Activated naive CD8-positive, alpha-beta T cell (primary cell): ENCODE results near the gene FAM187B.

Experiments
- H3K27ac Mint-ChIP-seq: one replicate; pipeline ENCODE4 v1.8.0; 2021; ENCODE audit warnings: mixed read lengths
- H3K27me3 Mint-ChIP-seq: one replicate; pipeline ENCODE4 v1.8.0; 2021; ENCODE audit warnings: mixed read lengths
- H3K36me3 Mint-ChIP-seq: one replicate; pipeline ENCODE4 v1.8.0; 2021; ENCODE audit warnings: mixed read lengths
- H3K4me1 Mint-ChIP-seq: one replicate; pipeline ENCODE4 v1.8.0; 2021; ENCODE audit warnings: low read depth, mixed read lengths
- H3K4me3 Mint-ChIP-seq: one replicate; pipeline ENCODE4 v1.8.0; 2021; ENCODE audit warnings: mild to moderate bottlenecking, mixed read lengths
- H3K9me3 Mint-ChIP-seq: one replicate; pipeline ENCODE4 v1.8.0; 2021; ENCODE audit warnings: low read depth, mixed read lengths

FAM187B gene

DNA sequence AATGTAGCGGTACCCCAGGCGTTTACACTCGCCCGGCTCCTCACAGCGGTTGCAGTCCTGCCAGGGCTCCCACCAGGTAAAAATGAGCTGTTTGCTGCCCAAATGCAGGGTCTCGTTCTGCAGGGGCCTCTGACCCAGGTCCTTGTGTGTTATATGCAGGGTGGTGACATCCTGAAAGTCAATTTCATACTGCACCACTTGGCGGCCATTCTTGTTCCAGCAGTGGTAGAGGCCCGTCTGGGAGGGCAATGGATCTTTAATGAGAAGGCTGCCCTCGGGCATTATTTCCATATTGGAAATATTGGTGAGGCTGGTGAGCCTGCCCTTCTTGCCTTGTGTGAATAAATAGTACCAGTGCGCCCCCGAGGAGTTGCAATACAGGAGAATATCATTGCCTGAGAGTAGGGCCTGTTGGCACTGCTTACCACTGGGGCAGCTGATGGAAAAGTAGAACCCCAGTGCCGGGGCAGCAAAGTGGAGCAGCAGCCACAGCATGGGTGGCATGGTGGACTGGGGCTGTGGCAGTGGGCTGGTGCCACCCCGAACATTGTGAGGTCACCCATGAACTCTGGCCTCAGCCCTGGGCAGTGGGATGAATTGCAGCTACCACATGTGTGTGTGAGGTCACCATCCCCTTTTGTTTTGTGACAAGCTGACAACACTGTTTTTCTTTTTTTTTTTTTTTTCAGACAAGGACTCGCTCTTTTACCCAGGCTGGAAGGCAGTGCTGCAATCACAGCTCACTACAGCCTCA is at the start of gene FAM187B:
FAM187B (minus strand) TSS at position 563 of the 754 bp plus-strand sequence; CDS start at position 504, 59 bp downstream.
- H3K9me3 Mint-ChIP-seq, result no peaks in the 10 kb centered on the region

DNA sequence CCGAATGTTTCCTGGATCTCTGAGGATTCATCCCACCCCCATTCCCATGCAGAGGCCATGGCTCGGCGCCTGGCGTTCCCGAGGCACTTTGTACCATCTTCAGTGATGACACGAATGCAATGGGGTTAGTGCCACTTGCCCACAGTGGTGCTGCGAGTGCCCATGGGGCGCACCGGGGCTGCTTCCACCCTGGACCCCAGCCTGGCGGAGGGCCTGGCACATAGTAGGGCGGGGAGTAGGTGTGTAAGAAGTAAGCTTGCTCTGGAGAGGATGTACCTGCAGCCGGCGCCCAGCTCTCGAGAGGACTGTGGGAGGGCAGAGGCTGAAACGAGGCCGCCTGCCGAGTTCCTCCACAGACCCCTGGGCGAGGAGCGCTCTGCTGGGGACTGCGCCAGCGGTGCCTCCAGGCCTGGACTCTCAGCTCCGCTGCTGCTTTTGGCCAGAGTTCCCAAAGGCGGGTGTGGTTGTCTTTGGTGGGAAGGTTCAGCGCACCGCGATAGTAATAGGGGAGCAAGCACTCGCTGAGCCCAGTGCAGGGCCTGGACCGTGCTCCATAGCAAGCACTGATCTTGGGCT is 48.3 kb upstream of the FAM187B start:
- H3K27me3 Mint-ChIP-seq, result no peaks in the 10 kb centered on the region
- H3K36me3 Mint-ChIP-seq, result peaks cover 5% of the 10 kb centered on the region
- no peak overlapping the region for H3K4me3 Mint-ChIP-seq
- no peak overlapping the region for H3K27ac Mint-ChIP-seq
- no peaks in the 10 kb centered on the region for H3K9me3 Mint-ChIP-seq
- H3K4me1 Mint-ChIP-seq, result peaks cover 12% of the 10 kb centered on the region

More for the DNA sequence above, at the start of gene FAM187B:
- H3K4me3 Mint-ChIP-seq, result no peak within 1 kb of the TSS
- H3K36me3 Mint-ChIP-seq, result peaks cover 2% of the 10 kb centered on the region
- H3K4me1 Mint-ChIP-seq, result peaks cover 12% of the 10 kb centered on the region
- no peaks in the 10 kb centered on the region for H3K27me3 Mint-ChIP-seq
- no peak within 1 kb of the TSS for H3K27ac Mint-ChIP-seq

- H3K36me3 Mint-ChIP-seq, result peaks cover 6% of the 10 kb centered on the region
- H3K4me3 Mint-ChIP-seq, result no peak overlapping the region
- H3K9me3 Mint-ChIP-seq, result no peaks in the 10 kb centered on the region
- H3K27me3 Mint-ChIP-seq, result no peaks in the 10 kb centered on the region
- H3K27ac Mint-ChIP-seq, result no peak overlapping the region
- peaks cover 14% of the 10 kb centered on the region for H3K4me1 Mint-ChIP-seq
Observed at GRCh38 chr19:35274323-35274722, 45.8 kb upstream of the FAM187B start.

GRCh38 chr19:35273686-35274259 is 45.2 kb upstream of the FAM187B start:
- no peak overlapping the region for H3K4me3 Mint-ChIP-seq
- no peak overlapping the region for H3K27ac Mint-ChIP-seq
- peaks cover 6% of the 10 kb centered on the region for H3K36me3 Mint-ChIP-seq
- no peaks in the 10 kb centered on the region for H3K9me3 Mint-ChIP-seq
- H3K27me3 Mint-ChIP-seq, result no peaks in the 10 kb centered on the region
- peaks cover 14% of the 10 kb centered on the region for H3K4me1 Mint-ChIP-seq

GRCh38 chr19:35272954-35273649 is 44.6 kb upstream of the FAM187B start:
- Mint-ChIP-seq H3K4me1 (peaks cover 14% of the 10 kb centered on the region), H3K4me3 (no peak overlapping the region), H3K27ac (no peak overlapping the region), H3K27me3 (no peaks in the 10 kb centered on the region), H3K36me3 (peaks cover 6% of the 10 kb centered on the region), H3K9me3 (no peaks in the 10 kb centered on the region)

DNA sequence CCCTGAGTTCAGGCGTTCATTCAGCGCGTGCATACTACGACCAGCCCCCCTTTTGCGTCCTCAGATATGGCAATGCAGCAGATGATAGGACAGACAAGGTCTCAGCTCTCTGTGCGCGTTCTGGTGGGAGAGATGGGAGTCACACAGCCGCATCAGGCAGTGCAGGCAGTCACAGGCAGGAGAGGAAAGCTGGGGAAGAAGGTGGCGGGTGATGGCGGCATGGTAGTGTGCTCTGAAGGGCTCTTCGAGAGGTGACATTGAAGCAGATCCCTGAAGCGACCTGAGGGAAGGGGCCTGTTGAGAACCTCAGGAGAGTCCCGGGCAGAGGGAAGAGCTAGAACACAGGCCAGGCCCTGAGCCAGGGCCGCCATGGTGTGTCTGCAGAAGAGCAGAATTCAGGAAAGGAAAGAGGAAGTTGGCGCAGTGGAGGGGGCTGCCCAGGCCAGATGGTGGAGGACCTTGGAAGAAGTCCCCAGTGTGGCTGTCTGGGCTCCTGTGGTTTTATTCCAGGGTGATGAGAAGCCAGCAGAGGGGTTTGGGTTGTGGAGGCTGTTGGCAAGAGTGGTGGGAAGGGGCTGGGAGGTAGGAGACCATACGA is 43.7 kb upstream of the FAM187B start:
- Mint-ChIP-seq H3K27me3 (no peaks in the 10 kb centered on the region), H3K4me3 (no peak overlapping the region), H3K9me3 (no peaks in the 10 kb centered on the region)

DNA sequence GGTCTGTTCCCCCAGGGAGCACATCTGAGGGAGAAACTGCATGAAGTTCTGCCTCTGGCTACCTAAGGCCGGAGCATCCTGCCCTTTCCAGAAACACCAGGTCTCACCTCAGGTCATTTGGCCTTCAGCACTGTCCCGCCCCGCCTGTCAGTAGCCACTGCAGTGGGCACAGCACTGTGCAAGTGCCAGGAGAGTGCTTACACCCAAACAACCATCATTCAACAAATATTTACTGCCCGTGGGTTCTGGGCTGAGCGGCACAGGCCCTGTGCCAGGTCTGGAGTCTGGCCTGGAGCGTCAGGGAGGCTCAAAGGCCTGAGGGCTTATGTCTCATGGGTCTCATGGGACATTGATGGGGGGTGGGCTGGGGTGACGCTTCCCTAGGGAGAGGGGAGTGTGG is 43.0 kb upstream of the FAM187B start:
- Mint-ChIP-seq H3K27me3 (no peaks in the 10 kb centered on the region), H3K4me1 (peaks cover 14% of the 10 kb centered on the region), H3K36me3 (peaks cover 6% of the 10 kb centered on the region), H3K27ac (no peak overlapping the region), H3K4me3 (no peak overlapping the region), H3K9me3 (no peaks in the 10 kb centered on the region)

More for the DNA sequence above, 43.7 kb upstream of the FAM187B start:
- Mint-ChIP-seq H3K4me1 (peaks cover 14% of the 10 kb centered on the region), H3K36me3 (peaks cover 6% of the 10 kb centered on the region), H3K27ac (peak overlapping the region; percentile 55)

DNA sequence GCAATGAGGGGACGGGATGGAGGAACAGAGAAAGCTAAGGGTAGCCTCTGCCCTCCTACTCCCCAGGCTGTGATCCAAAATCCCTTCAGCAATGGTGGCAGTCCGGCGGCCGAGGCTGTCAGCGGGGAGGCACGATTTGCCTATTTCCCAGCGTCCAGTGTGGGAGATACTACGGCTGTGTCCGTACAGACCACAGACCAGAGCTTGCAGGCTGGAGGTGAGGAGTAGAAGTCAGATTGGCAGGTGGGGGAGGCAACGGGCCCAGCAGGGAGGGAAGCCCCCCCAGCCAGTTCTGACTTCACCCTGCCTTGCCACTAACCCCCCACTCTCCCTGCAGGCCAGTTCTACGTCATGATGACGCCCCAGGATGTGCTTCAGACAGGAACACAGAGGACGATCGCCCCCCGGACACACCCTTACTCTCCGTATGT is 41.9 kb upstream of the FAM187B start:
- H3K9me3 Mint-ChIP-seq, result no peaks in the 10 kb centered on the region
- peak overlapping the region; percentile 77 for H3K4me3 Mint-ChIP-seq
- H3K36me3 Mint-ChIP-seq, result peaks cover 6% of the 10 kb centered on the region
- H3K27me3 Mint-ChIP-seq, result no peaks in the 10 kb centered on the region
- H3K27ac Mint-ChIP-seq, result no peak overlapping the region
- peaks cover 21% of the 10 kb centered on the region for H3K4me1 Mint-ChIP-seq

DNA sequence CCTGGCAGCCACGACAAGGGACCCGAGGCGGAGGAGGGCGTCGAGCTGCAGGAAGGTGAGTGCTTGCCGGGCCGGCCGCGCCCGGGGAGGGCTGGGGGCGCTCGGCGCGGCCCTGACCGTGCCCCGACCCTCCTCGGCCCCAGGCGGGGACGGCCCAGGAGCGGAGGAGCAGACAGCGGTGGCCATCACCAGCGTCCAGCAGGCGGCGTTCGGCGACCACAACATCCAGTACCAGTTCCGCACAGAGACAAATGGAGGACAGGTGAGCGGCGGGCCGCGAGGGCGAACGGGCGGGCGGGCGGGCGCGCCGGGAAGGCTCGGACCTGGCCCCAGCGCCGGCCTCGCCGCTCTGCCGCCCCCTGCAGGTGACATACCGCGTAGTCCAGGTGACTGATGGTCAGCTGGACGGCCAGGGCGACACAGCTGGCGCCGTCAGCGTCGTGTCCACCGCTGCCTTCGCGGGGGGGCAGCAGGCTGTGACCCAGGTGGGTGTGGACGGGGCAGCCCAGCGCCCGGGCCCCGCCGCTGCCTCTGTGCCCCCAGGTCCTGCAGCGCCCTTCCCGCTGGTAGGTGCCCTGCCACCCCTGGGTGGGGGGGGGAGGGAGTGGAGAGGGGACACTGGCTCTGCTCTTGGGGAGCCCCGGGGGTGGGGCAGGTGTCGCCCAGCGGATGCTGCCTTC is 41.0 kb upstream of the FAM187B start:
- Mint-ChIP-seq H3K4me1 (peaks cover 23% of the 10 kb centered on the region), H3K27me3 (no peaks in the 10 kb centered on the region), H3K27ac (no peak overlapping the region), H3K9me3 (no peaks in the 10 kb centered on the region), H3K36me3 (peaks cover 6% of the 10 kb centered on the region), H3K4me3 (peak overlapping the region; percentile 77)

GRCh38 chr19:35268536-35269437 is 40.2 kb upstream of the FAM187B start, which contains the start of gene USF2:
Gene USF2, plus strand, starts transcription at chr19:35268962. Its CDS starts 140 bp downstream, at chr19:35269102.
- H3K4me1 Mint-ChIP-seq, result peaks cover 24% of the 10 kb centered on the region
- peak within 1 kb of the TSS; percentile 95 for H3K4me3 Mint-ChIP-seq
- H3K36me3 Mint-ChIP-seq, result peaks cover 8% of the 10 kb centered on the region
- H3K9me3 Mint-ChIP-seq, result no peaks in the 10 kb centered on the region
- peak within 1 kb of the TSS; percentile 92 for H3K27ac Mint-ChIP-seq
- H3K27me3 Mint-ChIP-seq, result no peaks in the 10 kb centered on the region

DNA sequence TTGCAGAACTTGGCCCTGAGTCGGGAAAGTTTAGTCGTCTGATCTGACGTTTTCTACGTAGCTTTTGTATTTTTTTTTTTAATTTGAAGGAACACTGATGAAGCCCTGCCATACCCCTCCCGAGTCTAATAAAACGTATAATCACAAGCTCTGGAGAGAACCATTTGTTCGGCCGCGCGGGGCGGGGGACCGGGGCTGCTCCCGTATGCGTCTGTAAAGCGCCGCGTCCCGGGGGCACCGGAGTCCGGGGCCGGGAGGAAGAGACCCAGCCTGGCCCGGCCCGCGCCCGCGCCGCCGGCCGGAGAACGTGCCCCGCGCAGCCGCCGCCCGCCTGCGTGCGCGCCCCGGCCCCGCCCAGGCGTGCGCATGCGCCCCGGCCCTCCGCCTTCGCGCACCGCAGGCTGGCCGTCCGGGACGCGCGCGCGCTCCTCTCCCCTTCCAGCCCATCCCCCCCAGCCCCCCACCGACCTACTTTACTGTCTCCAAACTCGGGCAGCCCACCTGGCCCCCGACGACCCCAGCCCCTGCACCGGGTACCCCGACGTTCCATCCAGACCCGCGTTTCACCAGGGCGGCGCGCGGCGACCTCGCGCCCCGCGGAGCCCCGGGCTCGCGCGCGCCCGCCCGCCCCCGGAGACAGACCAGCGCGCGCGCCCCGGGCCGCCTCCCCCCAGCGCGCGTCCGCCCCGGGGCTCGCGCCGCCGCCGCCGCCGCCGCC is 39.4 kb upstream of the FAM187B start:
- peak overlapping the region; percentile 92 for H3K27ac Mint-ChIP-seq
- H3K36me3 Mint-ChIP-seq, result peaks cover 8% of the 10 kb centered on the region

DNA sequence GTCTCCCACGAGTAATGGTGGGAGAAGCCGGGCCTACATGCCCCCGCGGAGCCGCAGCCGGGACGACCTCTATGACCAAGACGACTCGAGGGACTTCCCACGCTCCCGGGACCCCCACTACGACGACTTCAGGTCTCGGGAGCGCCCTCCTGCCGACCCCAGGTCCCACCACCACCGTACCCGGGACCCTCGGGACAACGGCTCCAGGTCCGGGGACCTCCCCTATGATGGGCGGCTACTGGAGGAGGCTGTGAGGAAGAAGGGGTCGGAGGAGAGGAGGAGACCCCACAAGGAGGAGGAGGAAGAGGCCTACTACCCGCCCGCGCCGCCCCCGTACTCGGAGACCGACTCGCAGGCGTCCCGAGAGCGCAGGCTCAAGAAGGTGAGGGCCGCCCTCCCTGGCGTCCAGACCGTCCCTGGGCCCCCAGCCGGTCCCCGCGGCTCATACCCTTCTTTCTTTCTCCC is 38.8 kb upstream of the FAM187B start:
- Mint-ChIP-seq H3K4me1 (peaks cover 25% of the 10 kb centered on the region), H3K4me3 (peak overlapping the region; percentile 95), H3K27ac (peak overlapping the region; percentile 92), H3K27me3 (no peaks in the 10 kb centered on the region), H3K36me3 (peaks cover 8% of the 10 kb centered on the region), H3K9me3 (no peaks in the 10 kb centered on the region)

More for the DNA sequence above, 39.4 kb upstream of the FAM187B start:
- H3K27me3 Mint-ChIP-seq, result no peaks in the 10 kb centered on the region
- peak overlapping the region; percentile 95 for H3K4me3 Mint-ChIP-seq
- H3K9me3 Mint-ChIP-seq, result no peaks in the 10 kb centered on the region
- H3K4me1 Mint-ChIP-seq, result peaks cover 24% of the 10 kb centered on the region
